Skeletal muscle cell (primary cell): ENCODE measurements around the gene PLCH1.
A peak's percentile ranks its signal among the peaks of the same experiment; 100 is the strongest.
"Not testable (repeated sequence)": the region's sequence is repeated elsewhere in the genome, so short reads cannot be mapped to it uniquely, and the experiment has no call there.

Source experiments
- DNase-seq: peaks from one replicate; pipeline ENCODE4 v3.0.0-alpha.2; 2010; ENCODE audit warnings: low read depth
- H3K4me3 ChIP-seq: 2 replicates; pipeline ENCODE4 v1.5.1; 2011; ENCODE audit warnings: low read depth, mild to moderate bottlenecking, control low read depth, low read length, moderate library complexity

Gene PLCH1

DNA sequence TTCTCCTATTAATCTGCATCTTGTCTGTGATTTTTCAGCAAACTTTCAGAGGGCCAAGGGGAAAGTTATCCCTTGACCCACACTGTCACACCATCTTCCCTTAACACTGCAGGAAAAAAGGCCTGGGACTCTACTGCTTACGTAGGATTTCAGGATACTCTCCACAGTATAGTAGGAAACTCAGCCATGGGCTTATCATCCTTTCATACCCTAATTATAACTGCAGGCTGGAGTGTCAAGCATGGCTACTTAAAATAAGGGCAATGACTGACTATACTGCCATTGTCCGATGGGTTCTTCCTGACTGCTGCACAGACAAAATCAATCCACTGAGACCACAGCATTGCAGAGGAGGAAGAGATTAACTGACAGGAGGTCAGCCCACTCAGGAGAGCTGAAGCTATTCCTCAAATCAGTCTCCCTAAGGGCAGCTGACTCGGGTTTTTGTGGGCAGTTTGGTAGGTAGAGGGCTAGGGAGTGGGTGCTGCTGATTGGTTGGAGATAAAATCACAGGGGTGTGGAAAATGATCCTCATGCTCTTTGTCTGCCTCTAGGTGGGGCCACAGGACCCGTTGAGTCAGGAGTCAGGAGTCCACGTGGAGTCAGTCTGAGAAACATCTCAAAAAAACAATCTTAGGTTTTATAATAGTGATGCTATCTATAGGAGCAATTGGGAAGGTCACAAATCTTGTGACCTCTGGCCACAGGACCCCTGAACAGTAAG is 333.2 kb downstream of the PLCH1 start:
- no peak overlapping the region for H3K4me3 ChIP-seq
- DNase-seq: no peak

GRCh38 chr3:155409336-155409735 is 335.5 kb downstream of the PLCH1 start:
- no peak overlapping the region for H3K4me3 ChIP-seq
- DNase-seq: no peak

- no peak for DNase-seq
- H3K4me3 ChIP-seq: no peak overlapping the region
Observed at GRCh38 chr3:155407971-155408370, 336.9 kb downstream of the PLCH1 start.

DNA sequence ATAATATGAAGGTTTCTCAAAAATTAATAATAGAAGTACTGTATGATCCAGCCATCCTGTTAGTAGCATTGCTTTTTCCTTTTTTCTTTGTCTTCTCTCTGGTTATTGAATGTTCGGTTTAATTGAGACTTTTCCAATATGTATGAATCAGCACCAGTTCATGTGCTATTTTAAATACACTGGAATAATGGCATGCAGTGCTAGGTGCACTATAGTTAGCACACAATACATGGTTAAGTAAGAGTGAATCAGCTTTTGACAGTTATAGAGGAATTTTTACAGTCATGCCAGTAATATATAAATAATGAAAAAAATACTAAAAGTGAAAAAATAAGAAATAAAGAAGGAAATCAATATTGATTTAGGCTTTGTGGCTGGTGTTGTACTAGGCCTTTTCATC is 337.5 kb downstream of the PLCH1 start:
- no peak for DNase-seq
- no peak overlapping the region for H3K4me3 ChIP-seq

DNA sequence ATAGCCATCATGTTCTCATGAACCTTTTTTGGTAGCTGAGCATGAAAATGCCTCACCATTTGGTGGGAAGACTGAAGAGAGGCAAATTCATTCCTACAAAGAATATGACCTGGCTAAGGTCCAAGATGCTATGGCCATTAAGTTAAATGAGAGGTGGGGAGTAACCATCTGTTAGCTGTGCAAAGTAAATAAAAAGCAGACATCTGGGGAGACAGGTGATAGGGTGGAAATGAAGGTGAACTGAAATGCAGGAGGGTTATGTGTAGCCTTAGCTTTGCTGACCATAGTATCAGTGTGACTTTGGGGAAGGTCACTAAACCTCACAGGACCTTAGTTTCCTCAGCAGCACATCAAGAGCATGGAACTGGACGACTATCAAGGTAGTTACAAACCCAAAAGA is 340.4 kb downstream of the PLCH1 start:
- H3K4me3 ChIP-seq: no peak overlapping the region
- DNase-seq: no peak

DNA sequence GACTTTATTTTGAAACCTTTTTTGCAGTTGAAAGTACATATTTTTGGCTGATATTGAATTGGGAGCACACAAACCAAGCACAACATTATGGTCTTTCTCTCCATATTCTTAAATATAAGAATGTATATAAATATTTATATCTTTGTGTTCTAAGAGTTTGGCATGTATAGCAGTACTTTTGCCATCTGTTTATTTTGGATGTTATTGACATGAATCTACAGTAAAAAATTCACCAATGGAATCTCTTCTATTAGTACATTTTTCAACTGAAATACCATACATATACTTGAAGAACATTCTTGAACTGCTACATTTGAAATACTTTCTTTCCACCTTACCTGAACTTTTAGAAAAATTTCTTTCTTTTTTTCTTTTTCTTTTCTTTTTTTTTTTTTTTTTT is 342.2 kb downstream of the PLCH1 start:
- no peak for DNase-seq
- no peak overlapping the region for H3K4me3 ChIP-seq

DNA sequence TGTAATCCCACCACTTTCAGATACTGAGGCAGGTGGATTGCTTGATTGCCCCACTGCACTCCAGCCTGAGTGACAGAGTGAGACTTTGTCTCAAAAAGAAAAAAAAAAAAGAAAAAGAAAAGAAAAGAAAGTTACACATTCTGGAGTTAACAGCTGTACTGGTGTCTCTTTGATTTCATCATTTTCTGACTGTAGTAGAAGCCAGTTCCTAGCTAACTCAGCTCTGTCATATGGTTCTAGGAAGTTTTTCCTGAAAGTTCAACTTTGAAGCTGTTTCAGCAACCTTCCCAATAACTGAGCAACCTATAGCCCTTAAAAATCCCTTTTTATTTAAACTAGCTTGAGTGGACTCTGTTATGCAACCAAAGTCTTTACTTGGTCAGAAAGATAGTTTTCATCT is 346.8 kb downstream of the PLCH1 start:
- no peak overlapping the region for H3K4me3 ChIP-seq
- DNase-seq: no peak

DNA sequence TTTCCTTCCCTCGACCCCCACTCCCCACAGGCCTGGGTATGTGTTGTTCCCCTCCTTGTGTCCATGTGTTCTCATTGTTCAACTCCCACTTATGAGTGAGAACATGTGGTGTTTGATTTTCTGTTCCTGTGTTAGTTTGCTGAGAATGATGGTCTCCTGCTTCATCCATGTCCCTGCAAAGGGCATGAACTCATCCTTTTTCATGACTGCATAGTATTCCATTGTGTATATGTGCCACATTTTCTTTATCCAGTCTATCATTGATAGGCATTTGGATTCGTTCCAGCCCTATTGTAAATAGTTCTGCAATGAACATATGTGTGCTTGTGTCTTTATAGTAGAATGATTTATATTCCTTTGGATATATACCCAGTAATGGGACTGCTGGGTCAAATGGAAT is 350.0 kb downstream of the PLCH1 start:
- DNase-seq, H3K4me3 ChIP-seq: not testable (repeated sequence)

DNA sequence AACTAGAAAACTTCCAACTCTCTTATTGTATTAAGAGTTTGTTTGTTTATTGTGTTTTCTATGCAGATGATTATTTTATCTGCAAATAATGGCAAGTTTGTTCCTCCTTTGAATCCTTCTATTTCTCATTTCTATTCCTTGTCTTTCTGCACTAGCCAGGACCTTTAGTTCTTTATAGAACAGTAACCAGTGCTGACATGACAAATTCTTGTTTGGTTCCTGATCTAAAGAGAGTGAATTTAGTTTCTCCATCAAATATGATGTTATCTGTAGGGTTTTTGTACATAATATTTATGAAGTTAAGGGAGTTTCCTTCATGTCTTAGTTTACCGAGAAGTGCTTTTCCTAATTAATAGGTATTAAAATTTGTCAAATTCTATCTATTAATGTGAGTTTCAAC is 350.6 kb downstream of the PLCH1 start:
- no peak overlapping the region for H3K4me3 ChIP-seq
- DNase-seq: no peak

DNA sequence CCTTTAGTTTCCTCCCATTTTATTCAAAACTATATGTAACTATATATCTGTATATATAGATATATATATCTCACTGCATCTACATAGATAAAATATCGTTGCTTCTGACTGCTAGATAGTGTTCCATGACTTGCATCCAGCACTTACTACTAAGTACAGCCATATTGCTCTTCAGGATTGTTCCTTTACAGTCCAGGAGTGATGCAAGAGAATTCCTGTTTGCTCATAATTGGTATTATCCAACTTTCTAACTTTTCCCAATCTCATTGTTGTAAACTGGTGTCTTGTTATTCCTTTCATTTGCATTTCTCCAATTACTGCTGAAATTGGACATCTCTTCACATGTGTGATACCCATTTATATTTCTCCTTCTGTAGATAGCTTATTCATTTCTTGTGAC is 351.6 kb downstream of the PLCH1 start:
- no peak overlapping the region for H3K4me3 ChIP-seq
- DNase-seq: no peak

DNA sequence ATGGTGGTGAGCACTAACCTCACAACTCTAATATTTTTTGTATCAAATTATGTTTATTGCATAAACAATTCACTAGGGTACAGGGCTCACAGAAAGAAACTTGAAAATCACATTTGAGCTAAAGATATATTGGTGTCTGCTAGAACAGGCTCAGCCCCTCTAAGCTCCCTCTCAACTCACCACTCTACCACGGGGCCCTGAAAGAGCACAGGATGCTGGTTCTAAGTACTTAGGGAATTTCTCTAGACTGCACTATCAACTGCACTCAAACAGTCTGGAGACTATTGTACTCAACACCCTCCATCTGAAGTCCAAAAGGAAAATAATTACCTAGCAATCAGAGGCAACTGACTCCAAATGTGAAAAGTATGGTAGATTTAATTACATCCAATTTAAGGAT is 352.7 kb downstream of the PLCH1 start:
- H3K4me3 ChIP-seq: no peak overlapping the region
- no peak for DNase-seq

GRCh38 chr3:155391551-155391958 is 353.3 kb downstream of the PLCH1 start:
- H3K4me3 ChIP-seq: no peak overlapping the region
- DNase-seq: peak; percentile 64

DNA sequence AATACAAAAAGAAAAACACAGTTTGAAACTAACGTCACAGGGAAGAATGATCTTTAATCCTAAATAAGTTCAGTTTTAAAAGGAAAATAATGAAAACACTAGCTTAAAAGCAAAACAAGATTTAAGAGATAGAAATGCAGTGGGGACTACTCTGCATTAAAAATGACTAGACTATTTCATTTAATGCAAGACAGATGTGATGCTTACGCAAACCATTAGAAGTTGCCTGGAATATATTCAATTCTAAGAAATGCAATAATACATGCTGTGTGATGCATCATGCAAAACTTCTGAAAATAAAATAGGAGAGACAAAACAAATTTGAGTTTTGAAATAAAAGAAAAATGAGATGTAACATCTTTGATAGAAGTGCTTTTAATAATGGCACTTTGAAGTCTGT is 353.8 kb downstream of the PLCH1 start:
- no peak overlapping the region for H3K4me3 ChIP-seq
- DNase-seq: peak; percentile 46

- DNase-seq: no peak
- no peak overlapping the region for H3K4me3 ChIP-seq
Observed at GRCh38 chr3:155390351-155390750, 354.5 kb downstream of the PLCH1 start.

DNA sequence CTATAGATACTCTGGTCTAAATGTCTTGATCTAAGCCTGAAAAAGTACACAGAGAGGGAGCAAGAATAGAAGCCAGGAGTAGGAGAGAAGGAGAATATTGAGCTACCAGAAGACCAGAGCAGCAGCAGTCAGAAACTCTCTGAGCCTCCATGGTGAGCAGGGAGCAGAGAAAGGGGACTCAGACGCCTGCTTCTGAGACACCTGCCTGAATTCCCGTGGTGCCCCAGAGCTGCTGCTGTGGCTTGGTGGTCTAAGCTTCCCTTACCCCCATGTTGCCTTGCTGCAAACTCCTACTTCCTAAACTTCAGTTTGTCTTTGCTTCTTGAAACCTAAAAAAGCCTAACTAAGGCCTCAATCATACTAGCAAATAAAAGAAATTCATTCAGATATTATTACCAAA is 356.5 kb downstream of the PLCH1 start:
- DNase-seq: no peak
- no peak overlapping the region for H3K4me3 ChIP-seq

DNA sequence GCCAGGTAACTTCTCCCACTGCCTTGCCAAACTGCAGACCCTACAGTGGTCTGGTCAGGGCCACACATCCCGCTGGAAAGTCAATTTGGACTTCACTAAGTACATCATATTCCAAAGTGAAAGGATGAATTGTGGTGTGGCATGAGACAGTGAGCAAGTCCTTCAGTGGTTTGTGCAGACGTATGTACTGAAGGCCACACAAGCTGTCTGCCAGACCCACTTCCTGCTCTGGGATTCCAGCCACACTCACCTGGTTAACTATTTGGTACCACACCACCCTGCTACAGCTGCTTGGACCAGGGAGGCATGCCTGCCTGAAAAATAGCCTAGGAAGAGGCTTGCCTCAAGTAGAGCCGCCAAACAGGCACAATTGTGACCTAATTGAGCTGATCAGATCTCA is 357.3 kb downstream of the PLCH1 start:
- no peak overlapping the region for H3K4me3 ChIP-seq
- no peak for DNase-seq

GRCh38 chr3:155386919-155387318 is 358.0 kb downstream of the PLCH1 start:
- no peak for DNase-seq
- no peak overlapping the region for H3K4me3 ChIP-seq

GRCh38 chr3:155385896-155386625 is 358.8 kb downstream of the PLCH1 start:
- H3K4me3 ChIP-seq: no peak overlapping the region
- no peak for DNase-seq

- DNase-seq: no peak
- no peak overlapping the region for H3K4me3 ChIP-seq
Observed at GRCh38 chr3:155382396-155383042, 362.4 kb downstream of the PLCH1 start.

GRCh38 chr3:155377847-155378246 is 367.0 kb downstream of the PLCH1 start:
- DNase-seq: no peak
- H3K4me3 ChIP-seq: no peak overlapping the region

GRCh38 chr3:155377071-155377470 is 367.8 kb downstream of the PLCH1 start:
- DNase-seq: no peak
- H3K4me3 ChIP-seq: no peak overlapping the region
